SU-DHL-6 (cell line): ENCODE measurements around the gene COLQ.

Experiments
- H2AFZ ChIP-seq: fragments of 200-600 bp; sonication (generic); 2 replicates; pipeline ENCODE4 v1.6.1; 2014; ENCODE audit warnings: low read depth, mild to moderate bottlenecking, moderate library complexity, mixed read lengths, antibody characterized with exemption, low read length; ENCODE audit not compliant: severe bottlenecking
- H3F3A ChIP-seq: fragments of 200-600 bp; shearing (Covaris generic); 2 replicates; pipeline ENCODE4 v1.6.0; 2016; ENCODE audit warnings: antibody characterized with exemption, mild to moderate bottlenecking; ENCODE audit not compliant: insufficient read depth
- H3K27ac ChIP-seq: fragments of 200-600 bp; sonication (generic); 2 replicates; pipeline ENCODE4 v1.5.1; 2016; ENCODE audit warnings: low read depth, mild to moderate bottlenecking, low read length, moderate library complexity, mixed read lengths
- H3K27me3 ChIP-seq: fragments of 200-600 bp; sonication (generic), shearing (Covaris generic); 2 replicates; pipeline ENCODE4 v1.6.0; 2014; ENCODE audit warnings: mild to moderate bottlenecking, low read length
- H3K36me3 ChIP-seq: fragments of 200-600 bp; sonication (generic); 2 replicates; pipeline ENCODE4 v1.6.1; 2014; ENCODE audit warnings: mild to moderate bottlenecking, low read length, mixed read lengths
- H3K4me2 ChIP-seq: fragments of 300-600, 200-600 bp; shearing (Covaris generic), sonication (generic); 2 replicates; pipeline ENCODE4 v1.6.0; 2014; ENCODE audit warnings: low read length, low read depth, mild to moderate bottlenecking; ENCODE audit not compliant: poor library complexity, severe bottlenecking
- H3K4me3 ChIP-seq: fragments of 200-600 bp; sonication (generic); 2 replicates; pipeline ENCODE4 v1.5.1; 2014; ENCODE audit warnings: antibody characterized with exemption, low read length, mild to moderate bottlenecking, mixed read lengths; ENCODE audit not compliant: insufficient read depth, poor library complexity, severe bottlenecking
- H3K79me2 ChIP-seq: fragments of 200-600 bp; sonication (generic); 2 replicates; pipeline ENCODE4 v1.6.1; 2014; ENCODE audit warnings: mild to moderate bottlenecking, low read length, moderate library complexity; ENCODE audit not compliant: insufficient read depth
- H3K9ac ChIP-seq: fragments of 200-600 bp; sonication (generic); 2 replicates; pipeline ENCODE4 v1.7.0; 2014; ENCODE audit warnings: mild to moderate bottlenecking, low read length
- H3K9me2 ChIP-seq: fragments of 200-600 bp; sonication (generic); replicated peaks from 2 replicates; pipeline ENCODE4 v1.6.1; 2014; ENCODE audit warnings: low read length; ENCODE audit not compliant: insufficient read depth
- H3K9me3 ChIP-seq: fragments of 200-600 bp; sonication (generic); 2 replicates; pipeline ENCODE4 v1.6.1; 2014; ENCODE audit warnings: low read length, mixed read lengths; ENCODE audit not compliant: insufficient read depth
- H4K20me1 ChIP-seq: fragments of 200-600 bp; sonication (generic); 2 replicates; pipeline ENCODE4 v1.6.1; 2014; ENCODE audit warnings: low read depth, mild to moderate bottlenecking, antibody characterized with exemption, low read length, moderate library complexity, mixed read lengths
- CTCF ChIP-seq: fragments of 200-600 bp; sonication (generic); IDR thresholded peaks from one replicate; pipeline ENCODE4 v1.5.1; 2017; ENCODE audit warnings: antibody characterized with exemption, mild to moderate bottlenecking, low read length, moderate library complexity; ENCODE audit not compliant: insufficient read depth, poor library complexity, severe bottlenecking
- EZH2phosphoT487 ChIP-seq: fragments of 200-600 bp; sonication (generic), shearing (Covaris generic); conservative IDR thresholded peaks from 2 replicates; pipeline ENCODE4 v1.6.1; 2018; ENCODE audit warnings: mild to moderate bottlenecking, antibody characterized with exemption, low read length, moderate library complexity, mixed read lengths

The COLQ gene

GRCh38 chr3:15520185-15520584 is 1.3 kb downstream of the COLQ start:
- Histone ChIP-seq H4K20me1 (no peaks in the 10 kb centered on the region), H3K27ac (no peak overlapping the region), H3K9ac (no peak overlapping the region), H3K27me3 (no peaks in the 10 kb centered on the region), H3K4me2 (no peak overlapping the region), H3K79me2 (no peaks in the 10 kb centered on the region), H2AFZ (no peak overlapping the region), H3F3A (no peaks in the 10 kb centered on the region), H3K9me2 (no peaks in the 10 kb centered on the region), H3K36me3 (no peaks in the 10 kb centered on the region), H3K9me3 (no peaks in the 10 kb centered on the region), H3K4me3 (no peak overlapping the region)
- no peak for TF ChIP-seq CTCF
- TF ChIP-seq EZH2phosphoT487: no peak

GRCh38 chr3:15519096-15519495 is 2.4 kb downstream of the COLQ start:
- Histone ChIP-seq H4K20me1 (no peaks in the 10 kb centered on the region), H3K9me3 (no peaks in the 10 kb centered on the region), H3K4me3 (no peak overlapping the region), H3K4me2 (no peak overlapping the region), H3K27me3 (no peaks in the 10 kb centered on the region), H3K36me3 (no peaks in the 10 kb centered on the region), H2AFZ (no peak overlapping the region), H3K9ac (no peak overlapping the region), H3K9me2 (no peaks in the 10 kb centered on the region), H3K27ac (no peak overlapping the region), H3K79me2 (no peaks in the 10 kb centered on the region), H3F3A (no peaks in the 10 kb centered on the region)
- TF ChIP-seq CTCF (no peak), EZH2phosphoT487 (no peak)

- Histone ChIP-seq H3F3A (no peaks in the 10 kb centered on the region), H3K27ac (no peak overlapping the region), H3K36me3 (no peaks in the 10 kb centered on the region), H3K9me3 (no peaks in the 10 kb centered on the region), H4K20me1 (no peaks in the 10 kb centered on the region), H2AFZ (no peak overlapping the region), H3K9me2 (no peaks in the 10 kb centered on the region), H3K4me3 (no peak overlapping the region), H3K4me2 (no peak overlapping the region), H3K9ac (no peak overlapping the region), H3K79me2 (no peaks in the 10 kb centered on the region), H3K27me3 (no peaks in the 10 kb centered on the region)
- TF ChIP-seq EZH2phosphoT487 (no peak), CTCF (no peak)
These were observed 6.7 kb downstream of the COLQ start for GRCh38 chr3:15514663-15515340.
